PC-9 (cell line): Measurements from ENCODE around the gene LPIN2.

ENCODE experiments used
- CTCF ChIP-seq: fragments of 200-600 bp; sonication (generic); conservative IDR thresholded peaks from 2 replicates; pipeline ENCODE4 v1.6.1; 2017; ENCODE audit warnings: mixed run types, antibody characterized with exemption, mild to moderate bottlenecking, moderate library complexity
- EZH2 ChIP-seq: fragments of 200-600 bp; sonication (generic); IDR thresholded peaks from 2 replicates; pipeline ENCODE4 v1.8.0; 2017; ENCODE audit warnings: antibody characterized with exemption, low read depth

GRCh38 chr18:3012136-3013023 lies 564 bp downstream of the LPIN2 start:
- TF ChIP-seq EZH2 = no peak
- TF ChIP-seq CTCF = no peak
